HepG2 (cell line): ENCODE data around the gene N4BP2. TPM values are rescaled to one million over a fixed set of nuclear protein-coding genes. Genes with fewer than 3 reads are reported as not detected.
A peak's percentile ranks its signal among the peaks of the same experiment; 100 is the strongest.

Source experiments
- ASH2L ChIP-seq: fragments of 300-600, 200-600 bp; sonication (generic); IDR thresholded peaks from 2 replicates; pipeline ENCODE4 v1.7.0; 2017; ENCODE audit warnings: low read depth, mild to moderate bottlenecking, moderate library complexity, mixed read lengths, low read length; ENCODE audit not compliant: insufficient read length
- CENPT ChIP-seq: sonication (generic); formaldehyde crosslinking; IDR thresholded peaks from 2 replicates; pipeline ENCODE4 v1.8.0; 2022; ENCODE audit warnings: low read depth, mild to moderate bottlenecking, moderate library complexity, missing genetic modification reagents
- GLI4 ChIP-seq: sonication (generic); formaldehyde crosslinking; IDR thresholded peaks from 2 replicates; pipeline ENCODE4 v1.5.1; 2020; ENCODE audit warnings: missing genetic modification reagents, mild to moderate bottlenecking, moderate library complexity, borderline replicate concordance
- HNRNPUL1 ChIP-seq: fragments of 200-400 bp; formaldehyde crosslinking; IDR thresholded peaks from 2 replicates; pipeline ENCODE4 v1.6.1; 2017; ENCODE audit warnings: low read depth, mild to moderate bottlenecking, low read length, moderate library complexity
- HOXA7 ChIP-seq: sonication (generic); formaldehyde crosslinking; IDR thresholded peaks from 2 replicates; pipeline ENCODE4 v1.8.1; 2022; ENCODE audit warnings: mild to moderate bottlenecking, missing genetic modification reagents, moderate library complexity
- HOXD1 ChIP-seq: sonication (generic); formaldehyde crosslinking; IDR thresholded peaks from 2 replicates; pipeline ENCODE4 v1.5.0; 2020; ENCODE audit warnings: missing genetic modification reagents
- RAD21 ChIP-seq: fragments of 450-650 bp; formaldehyde crosslinking; IDR thresholded peaks from 2 replicates; pipeline ENCODE4 v1.5.0; 2020; ENCODE audit warnings: mild to moderate bottlenecking
- SATB2 ChIP-seq: sonication (generic); formaldehyde crosslinking; IDR thresholded peaks from 2 replicates; pipeline ENCODE4 v1.5.0; 2020; ENCODE audit warnings: missing genetic modification reagents
- SNAI1 ChIP-seq: sonication (generic); formaldehyde crosslinking; IDR thresholded peaks from 2 replicates; pipeline ENCODE4 v1.5.0; 2020; ENCODE audit warnings: mild to moderate bottlenecking, missing genetic modification reagents, borderline replicate concordance
- STAG1 ChIP-seq: sonication (generic); formaldehyde crosslinking; IDR thresholded peaks from 2 replicates; pipeline ENCODE4 v1.4.0; 2020; ENCODE audit warnings: missing genetic modification reagents
- SUZ12 ChIP-seq: fragments of 150-350 bp; IDR thresholded peaks from 2 replicates; pipeline ENCODE4 v1.6.1; 2014; ENCODE audit warnings: low read depth, low read length
- ZBTB38 ChIP-seq: sonication (generic); formaldehyde crosslinking; IDR thresholded peaks from 2 replicates; pipeline ENCODE4 v1.5.1; 2020; ENCODE audit warnings: mild to moderate bottlenecking, missing genetic modification reagents
- ZNF138 ChIP-seq: sonication (generic); formaldehyde crosslinking; IDR thresholded peaks from 2 replicates; pipeline ENCODE4 v1.5.0; 2020; ENCODE audit warnings: mild to moderate bottlenecking, low read depth, missing genetic modification reagents
- ZNF20 ChIP-seq: sonication (generic); formaldehyde crosslinking; IDR thresholded peaks from 2 replicates; pipeline ENCODE4 v1.4.0; 2020; ENCODE audit warnings: mild to moderate bottlenecking, moderate library complexity, missing genetic modification reagents
- ZNF224 ChIP-seq: sonication (generic); formaldehyde crosslinking; IDR thresholded peaks from 2 replicates; pipeline ENCODE4 v1.5.0; 2020; ENCODE audit warnings: mild to moderate bottlenecking, missing genetic modification reagents
- ZNF446 ChIP-seq: sonication (generic); formaldehyde crosslinking; IDR thresholded peaks from 2 replicates; pipeline ENCODE4 v1.5.0; 2020; ENCODE audit warnings: mild to moderate bottlenecking, missing genetic modification reagents
- ZNF598 ChIP-seq: sonication (generic); formaldehyde crosslinking; IDR thresholded peaks from 2 replicates; pipeline ENCODE4 v1.5.1; 2020; ENCODE audit warnings: mild to moderate bottlenecking, missing genetic modification reagents, borderline replicate concordance
- ZNF724P ChIP-seq: sonication (generic); formaldehyde crosslinking; IDR thresholded peaks from 2 replicates; pipeline ENCODE4 v1.8.0; 2022; ENCODE audit warnings: missing genetic modification reagents, borderline replicate concordance
- ZNF75D ChIP-seq: sonication (generic); formaldehyde crosslinking; IDR thresholded peaks from 2 replicates; pipeline ENCODE4 v1.8.1; 2023; ENCODE audit warnings: missing genetic modification reagents, mild to moderate bottlenecking, borderline replicate concordance
- ZNF776 ChIP-seq: sonication (generic); formaldehyde crosslinking; IDR thresholded peaks from 2 replicates; pipeline ENCODE4 v1.4.0; 2020; ENCODE audit warnings: mild to moderate bottlenecking, missing genetic modification reagents
- ZNF839 ChIP-seq: sonication (generic); formaldehyde crosslinking; IDR thresholded peaks from 2 replicates; pipeline ENCODE4 v1.4.0; 2020; ENCODE audit warnings: missing genetic modification reagents, mild to moderate bottlenecking, borderline replicate concordance
- ZNF841 ChIP-seq: sonication (generic); formaldehyde crosslinking; IDR thresholded peaks from 2 replicates; pipeline ENCODE4 v1.8.1; 2023; ENCODE audit warnings: missing genetic modification reagents, borderline replicate concordance
- polyA plus RNA-seq, 8 experiments: library from polyadenylated mRNA; depleted of rRNA in 3 of 8; stranded (reverse) in 7 of 8; unstranded in 1 of 8; fragments of >200 nt; fragmentation: Illumina TruSeq in 4 of 8; extraction: Trizol in 4 of 8; gene quantifications; 2 replicates each; pipeline versions ENCODE4 v1.2.1 to v1.2.3, GENCODE V29; 2011 to 2016; ENCODE audit warnings: low read depth in 4 of 8, missing spikeins in 1 of 8, mixed read lengths in 1 of 8; ENCODE audit not compliant: insufficient read depth in 1 of 8
- total RNA-seq, 5 experiments: library from RNA; depleted of rRNA; stranded (reverse); fragments of >200 nt; fragmentation: Illumina TruSeq; extraction: Trizol; gene quantifications; 2 replicates each; pipeline ENCODE4 v1.2.3, GENCODE V29; 2016; ENCODE audit warnings: low read depth in 1 of 5
- TF ChIP-seq, protein P1 (sequence below): sonication (generic); formaldehyde crosslinking; IDR thresholded peaks from 2 replicates; pipeline ENCODE4 v1.5.1; 2020; ENCODE audit warnings: missing genetic modification reagents, mild to moderate bottlenecking, borderline replicate concordance
- TF ChIP-seq, protein P2 (sequence below): sonication (generic); formaldehyde crosslinking; IDR thresholded peaks from 2 replicates; pipeline ENCODE4 v1.5.0; 2020; ENCODE audit warnings: mild to moderate bottlenecking, missing genetic modification reagents, moderate library complexity
- TF ChIP-seq, protein P3 (sequence below): sonication (generic); formaldehyde crosslinking; IDR thresholded peaks from 2 replicates; pipeline ENCODE4 v1.8.1; 2023; ENCODE audit warnings: missing genetic modification reagents, inconsistent platforms, borderline replicate concordance
- TF ChIP-seq, protein P4 (sequence below): sonication (generic); formaldehyde crosslinking; IDR thresholded peaks from 2 replicates; pipeline ENCODE4 v1.4.0; 2020; ENCODE audit warnings: missing genetic modification reagents, borderline replicate concordance

N4BP2 gene
- total and polyA plus RNA-seq, 2 of the 13 experiments (the other 11 are each of a cell fraction or from before 2014, with no cell fraction given), result 5.6 to 12.9 TPM

DNA sequence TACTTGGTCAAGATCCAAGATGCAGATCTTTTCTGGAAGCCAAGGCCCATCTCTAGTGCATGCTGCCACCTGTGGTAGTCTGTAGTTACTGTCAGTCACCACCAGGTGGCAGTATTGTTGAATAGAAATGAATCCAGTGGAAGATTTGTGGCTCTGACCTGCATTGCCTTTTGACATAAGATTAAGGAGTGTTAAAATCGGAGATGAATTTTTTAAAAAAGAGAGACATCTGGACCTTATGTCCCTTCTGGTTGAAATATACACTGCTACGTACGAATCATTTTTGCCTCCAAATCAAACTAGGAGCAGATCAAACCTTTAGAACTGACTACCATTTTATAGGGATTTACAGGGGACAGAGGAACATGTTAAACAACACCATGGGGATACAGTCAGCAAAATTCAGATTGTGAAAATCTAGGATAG is 93.3 kb downstream of the N4BP2 start (continued):
- TF ChIP-seq, protein P1, sequence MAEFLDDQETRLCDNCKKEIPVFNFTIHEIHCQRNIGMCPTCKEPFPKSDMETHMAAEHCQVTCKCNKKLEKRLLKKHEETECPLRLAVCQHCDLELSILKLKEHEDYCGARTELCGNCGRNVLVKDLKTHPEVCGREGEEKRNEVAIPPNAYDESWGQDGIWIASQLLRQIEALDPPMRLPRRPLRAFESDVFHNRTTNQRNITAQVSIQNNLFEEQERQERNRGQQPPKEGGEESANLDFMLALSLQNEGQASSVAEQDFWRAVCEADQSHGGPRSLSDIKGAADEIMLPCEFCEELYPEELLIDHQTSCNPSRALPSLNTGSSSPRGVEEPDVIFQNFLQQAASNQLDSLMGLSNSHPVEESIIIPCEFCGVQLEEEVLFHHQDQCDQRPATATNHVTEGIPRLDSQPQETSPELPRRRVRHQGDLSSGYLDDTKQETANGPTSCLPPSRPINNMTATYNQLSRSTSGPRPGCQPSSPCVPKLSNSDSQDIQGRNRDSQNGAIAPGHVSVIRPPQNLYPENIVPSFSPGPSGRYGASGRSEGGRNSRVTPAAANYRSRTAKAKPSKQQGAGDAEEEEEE (CRISPR knock-in tag), result no peak
- TF ChIP-seq SATB2 (CRISPR knock-in tag) (no peak), CENPT (no peak), ZBTB38 (no peak), ZNF138 (CRISPR knock-in tag) (no peak), SUZ12 (no peak), ZNF841 (CRISPR knock-in tag) (no peak), ZNF446 (CRISPR knock-in tag) (no peak), RAD21 (CRISPR knock-in tag) (peak; percentile 77), HNRNPUL1 (no peak), ZNF776 (CRISPR knock-in tag) (no peak), SNAI1 (no peak), GLI4 (no peak), ZNF839 (CRISPR knock-in tag) (no peak), STAG1 (CRISPR knock-in tag) (peak; percentile 89), ZNF724P (no peak), ASH2L (no peak), ZNF598 (CRISPR knock-in tag) (no peak), HOXA7 (CRISPR knock-in tag) (no peak), HOXD1 (no peak), ZNF224 (CRISPR knock-in tag) (no peak), ZNF20 (CRISPR knock-in tag) (no peak), ZNF75D (CRISPR knock-in tag) (no peak)
- TF ChIP-seq, protein P2, sequence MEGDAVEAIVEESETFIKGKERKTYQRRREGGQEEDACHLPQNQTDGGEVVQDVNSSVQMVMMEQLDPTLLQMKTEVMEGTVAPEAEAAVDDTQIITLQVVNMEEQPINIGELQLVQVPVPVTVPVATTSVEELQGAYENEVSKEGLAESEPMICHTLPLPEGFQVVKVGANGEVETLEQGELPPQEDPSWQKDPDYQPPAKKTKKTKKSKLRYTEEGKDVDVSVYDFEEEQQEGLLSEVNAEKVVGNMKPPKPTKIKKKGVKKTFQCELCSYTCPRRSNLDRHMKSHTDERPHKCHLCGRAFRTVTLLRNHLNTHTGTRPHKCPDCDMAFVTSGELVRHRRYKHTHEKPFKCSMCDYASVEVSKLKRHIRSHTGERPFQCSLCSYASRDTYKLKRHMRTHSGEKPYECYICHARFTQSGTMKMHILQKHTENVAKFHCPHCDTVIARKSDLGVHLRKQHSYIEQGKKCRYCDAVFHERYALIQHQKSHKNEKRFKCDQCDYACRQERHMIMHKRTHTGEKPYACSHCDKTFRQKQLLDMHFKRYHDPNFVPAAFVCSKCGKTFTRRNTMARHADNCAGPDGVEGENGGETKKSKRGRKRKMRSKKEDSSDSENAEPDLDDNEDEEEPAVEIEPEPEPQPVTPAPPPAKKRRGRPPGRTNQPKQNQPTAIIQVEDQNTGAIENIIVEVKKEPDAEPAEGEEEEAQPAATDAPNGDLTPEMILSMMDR (CRISPR knock-in tag), result peak; percentile 83
- TF ChIP-seq, protein P3, sequence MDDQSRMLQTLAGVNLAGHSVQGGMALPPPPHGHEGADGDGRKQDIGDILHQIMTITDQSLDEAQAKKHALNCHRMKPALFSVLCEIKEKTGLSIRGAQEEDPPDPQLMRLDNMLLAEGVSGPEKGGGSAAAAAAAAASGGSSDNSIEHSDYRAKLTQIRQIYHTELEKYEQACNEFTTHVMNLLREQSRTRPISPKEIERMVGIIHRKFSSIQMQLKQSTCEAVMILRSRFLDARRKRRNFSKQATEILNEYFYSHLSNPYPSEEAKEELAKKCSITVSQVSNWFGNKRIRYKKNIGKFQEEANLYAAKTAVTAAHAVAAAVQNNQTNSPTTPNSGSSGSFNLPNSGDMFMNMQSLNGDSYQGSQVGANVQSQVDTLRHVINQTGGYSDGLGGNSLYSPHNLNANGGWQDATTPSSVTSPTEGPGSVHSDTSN, result no peak
- TF ChIP-seq, protein P4, sequence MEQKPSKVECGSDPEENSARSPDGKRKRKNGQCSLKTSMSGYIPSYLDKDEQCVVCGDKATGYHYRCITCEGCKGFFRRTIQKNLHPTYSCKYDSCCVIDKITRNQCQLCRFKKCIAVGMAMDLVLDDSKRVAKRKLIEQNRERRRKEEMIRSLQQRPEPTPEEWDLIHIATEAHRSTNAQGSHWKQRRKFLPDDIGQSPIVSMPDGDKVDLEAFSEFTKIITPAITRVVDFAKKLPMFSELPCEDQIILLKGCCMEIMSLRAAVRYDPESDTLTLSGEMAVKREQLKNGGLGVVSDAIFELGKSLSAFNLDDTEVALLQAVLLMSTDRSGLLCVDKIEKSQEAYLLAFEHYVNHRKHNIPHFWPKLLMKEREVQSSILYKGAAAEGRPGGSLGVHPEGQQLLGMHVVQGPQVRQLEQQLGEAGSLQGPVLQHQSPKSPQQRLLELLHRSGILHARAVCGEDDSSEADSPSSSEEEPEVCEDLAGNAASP (CRISPR knock-in tag), result 0 out of 2 replicates have a peak, but pooled peaks have one; percentile 29
